HepG2 (cell line): Measurements from ENCODE around the gene ANTKMT. TPM values are rescaled to one million over a fixed set of nuclear protein-coding genes. Genes with fewer than 3 reads are reported as not detected.

ENCODE experiments used
- ARID4A ChIP-seq: sonication (generic); formaldehyde crosslinking; IDR thresholded peaks from 2 replicates; pipeline ENCODE4 v1.5.0; 2020; ENCODE audit warnings: mild to moderate bottlenecking, missing genetic modification reagents, borderline replicate concordance
- EEA1 ChIP-seq: sonication (generic); formaldehyde crosslinking; IDR thresholded peaks from 2 replicates; pipeline ENCODE4 v1.5.1; 2020; ENCODE audit warnings: mild to moderate bottlenecking, missing genetic modification reagents, borderline replicate concordance
- HDAC6 ChIP-seq: fragments of 200-600 bp; sonication (generic); IDR thresholded peaks from 2 replicates; pipeline ENCODE4 v1.7.0; 2017; ENCODE audit warnings: mild to moderate bottlenecking, antibody characterized with exemption, low read length, low read depth
- ISL2 ChIP-seq: sonication (generic); formaldehyde crosslinking; IDR thresholded peaks from 2 replicates; pipeline ENCODE4 v1.5.0; 2020; ENCODE audit warnings: missing genetic modification reagents
- KDM4B ChIP-seq: sonication (generic); formaldehyde crosslinking; IDR thresholded peaks from 2 replicates; pipeline ENCODE4 v1.4.0; 2020; ENCODE audit warnings: missing genetic modification reagents
- MAFG ChIP-seq: sonication (generic); formaldehyde crosslinking; IDR thresholded peaks from 2 replicates; pipeline ENCODE4 v1.5.1; 2020; ENCODE audit warnings: mild to moderate bottlenecking, missing genetic modification reagents
- NFAT5 ChIP-seq: sonication (generic); formaldehyde crosslinking; IDR thresholded peaks from 2 replicates; pipeline ENCODE4 v1.4.0; 2020; ENCODE audit warnings: missing genetic modification reagents
- REST ChIP-seq, 2 experiments: IDR thresholded peaks; 2 replicates each; pipeline ENCODE4 v1.6.1; 2011 to 2012; ENCODE audit warnings: low read length in 2 of 2, borderline replicate concordance in 1 of 2, low read depth in 1 of 2, mild to moderate bottlenecking in 1 of 2, moderate library complexity in 1 of 2
- SP140L ChIP-seq: sonication (generic); formaldehyde crosslinking; IDR thresholded peaks from 2 replicates; pipeline ENCODE4 v1.4.0; 2020; ENCODE audit warnings: missing genetic modification reagents, borderline replicate concordance
- STAT6 ChIP-seq: sonication (generic); formaldehyde crosslinking; IDR thresholded peaks from 2 replicates; pipeline ENCODE4 v1.4.0; 2020; ENCODE audit warnings: missing genetic modification reagents, mild to moderate bottlenecking, borderline replicate concordance
- ZNF121 ChIP-seq: sonication (generic); formaldehyde crosslinking; IDR thresholded peaks from 2 replicates; pipeline ENCODE4 v1.5.0; 2020; ENCODE audit warnings: mild to moderate bottlenecking, missing genetic modification reagents
- ZNF768 ChIP-seq: sonication (generic); formaldehyde crosslinking; IDR thresholded peaks from 2 replicates; pipeline ENCODE4 v1.4.0; 2020; ENCODE audit warnings: missing genetic modification reagents
- ZNF790 ChIP-seq: sonication (generic); formaldehyde crosslinking; IDR thresholded peaks from 2 replicates; pipeline ENCODE4 v1.8.0; 2022; ENCODE audit warnings: missing genetic modification reagents, mild to moderate bottlenecking, borderline replicate concordance
- polyA plus RNA-seq, 8 experiments: library from polyadenylated mRNA; depleted of rRNA in 3 of 8; stranded (reverse) in 7 of 8; unstranded in 1 of 8; fragments of >200 nt; fragmentation: Illumina TruSeq in 4 of 8; extraction: Trizol in 4 of 8; gene quantifications; 2 replicates each; pipeline versions ENCODE4 v1.2.1 to v1.2.3, GENCODE V29; 2011 to 2016; ENCODE audit warnings: low read depth in 4 of 8, missing spikeins in 1 of 8, mixed read lengths in 1 of 8; ENCODE audit not compliant: insufficient read depth in 1 of 8
- total RNA-seq, 5 experiments: library from RNA; depleted of rRNA; stranded (reverse); fragments of >200 nt; fragmentation: Illumina TruSeq; extraction: Trizol; gene quantifications; 2 replicates each; pipeline ENCODE4 v1.2.3, GENCODE V29; 2016; ENCODE audit warnings: low read depth in 1 of 5

ANTKMT gene
- total and polyA plus RNA-seq, 2 of the 13 experiments (the other 11 are each of a cell fraction or from before 2014, with no cell fraction given): 7.5 to 47.8 TPM

GRCh38 chr16:719815-720446, 1.0 kb upstream of the ANTKMT start (continued):
- TF ChIP-seq REST (IDR thresholded peaks at IDR 0.05; ENCODE audit: borderline replicate concordance in 1 of 2, low read depth in 1 of 2, low read length in 2 of 2) (no peak), ZNF790 (CRISPR knock-in tag) (no peak), MAFG (CRISPR knock-in tag) (no peak), NFAT5 (CRISPR knock-in tag) (no peak), SP140L (CRISPR knock-in tag) (no peak), STAT6 (CRISPR knock-in tag) (no peak), ARID4A (no peak), EEA1 (CRISPR knock-in tag) (no peak), ZNF121 (CRISPR knock-in tag) (no peak), HDAC6 (no peak), ISL2 (CRISPR knock-in tag) (no peak), KDM4B (CRISPR knock-in tag) (no peak), ZNF768 (CRISPR knock-in tag) (no peak)
